ENCODE data around the gene GRK5.

GRCh38 chr10:119445935-119446317 lies 238.6 kb downstream of the GRK5 start:
- no peak for TF ChIP-seq CTCF (IDR thresholded peaks at IDR 0.05)
- TF ChIP-seq EZH2phosphoT487 (IDR thresholded peaks at IDR 0.05), result no peak
